Lung (tissue), 12 donors: ENCODE measurements around the gene CDC42SE2. TPM values are rescaled to one million over a fixed set of nuclear protein-coding genes. Genes with fewer than 3 reads are reported as not detected.
A peak's percentile ranks its signal among the peaks of the same experiment; 100 is the strongest.

Experiments used
- ATAC-seq: fragments of 200-7000 bp; cut with Tn5 transposase; one replicate; pipeline ENCODE4 v1.9.1; 2020; ENCODE audit warnings: moderate number of reproducible peaks; ENCODE audit not compliant: insufficient read depth, low FRiP score
- DNase-seq, 3 donors: peaks; one replicate each; pipeline ENCODE4 v3.0.0-alpha.2; 2013 to 2017
- H3K27ac ChIP-seq, 2 donors: one replicate each; pipeline ENCODE4 v1.5.1; 2013; ENCODE audit warnings: mild to moderate bottlenecking in 2 of 2, moderate library complexity in 2 of 2, control low read depth in 1 of 2, inconsistent platforms in 1 of 2, low read depth in 1 of 2, low read length in 1 of 2
- H3K27me3 ChIP-seq, 3 donors: one replicate each; pipeline ENCODE4 v1.5.1; 2013; ENCODE audit warnings: low read length in 2 of 3; ENCODE audit not compliant: control insufficient read depth in 3 of 3, insufficient read depth in 3 of 3
- H3K36me3 ChIP-seq, 4 donors: one replicate each; pipeline ENCODE4 v1.5.1; 2013; ENCODE audit warnings: low read length in 4 of 4, mild to moderate bottlenecking in 1 of 4, moderate library complexity in 1 of 4; ENCODE audit not compliant: control insufficient read depth in 4 of 4, insufficient read depth in 4 of 4
- H3K4me1 ChIP-seq, 5 donors: one replicate each; pipeline ENCODE4 v1.5.1; 2013; ENCODE audit warnings: low read length in 5 of 5, mild to moderate bottlenecking in 2 of 5, moderate library complexity in 1 of 5; ENCODE audit not compliant: control insufficient read depth in 5 of 5, insufficient read depth in 5 of 5
- H3K4me3 ChIP-seq: one replicate; pipeline ENCODE4 v1.5.1; 2013; ENCODE audit warnings: mild to moderate bottlenecking, control low read depth, moderate library complexity
- H3K9ac ChIP-seq, 2 donors: one replicate each; pipeline ENCODE4 v1.5.1; 2013; ENCODE audit warnings: low read length in 2 of 2, control low read depth in 1 of 2; ENCODE audit not compliant: insufficient read depth in 1 of 2
- H3K9me3 ChIP-seq, 4 donors: one replicate each; pipeline ENCODE4 v1.5.1; 2013; ENCODE audit warnings: low read length in 3 of 4, mild to moderate bottlenecking in 1 of 4, moderate library complexity in 1 of 4; ENCODE audit not compliant: control insufficient read depth in 4 of 4, insufficient read depth in 3 of 4
- CTCF ChIP-seq: IDR thresholded peaks from 2 replicates; pipeline ENCODE4 v1.5.1; 2012; ENCODE audit warnings: mild to moderate bottlenecking; ENCODE audit errors: control extremely low read depth, extremely low read depth
- WGBS, 2 donors: extraction: QIAGEN DNeasy Blood & Tissue Kit; methylation state at CpG; one replicate each; pipeline ENCODE4 v1.1.7; 2013; 5-methylcytosine and 5-hydroxymethylcytosine counted together
- polyA plus RNA-seq, 2 donors: library from polyadenylated mRNA; stranded (reverse); fragments of 200-250 nt; gene quantifications; one replicate each; pipeline ENCODE4 v1.2.1, GENCODE V29; 2013
- total RNA-seq, 2 donors: library from RNA; depleted of rRNA in 1 of 2; stranded (reverse); fragments of >200 nt in 1 of 2; gene quantifications; one replicate each; pipeline ENCODE4 v1.2.1, GENCODE V29; 2014 to 2021
- donor health status: control.
- donor health status: control.
- donor health status: Bipolar disorder and iron deficiency.
- donor health status: healthy.
- donor health status: DM: yes; HTN: yes; CAD: no.

Gene CDC42SE2
- total and polyA plus RNA-seq, 4 donors: 18.1 to 58.9 (median 28.4) TPM

GRCh38 chr5:131254741-131255140, 9.1 kb upstream of the CDC42SE2 start:
- ATAC-seq: no peak
- Histone ChIP-seq H3K4me1 (peaks cover 0 to 5% (median 0%) of the 10 kb centered on the region in 5 donors), H3K4me3 (no peak overlapping the region), H3K27me3 (no peaks in the 10 kb centered on the region), H3K9ac (no peak overlapping the region), H3K9me3 (no peaks in the 10 kb centered on the region), H3K36me3 (no peaks in the 10 kb centered on the region), H3K27ac (no peak overlapping the region)
- TF ChIP-seq CTCF: no peak
- no peak for DNase-seq
- 83 to 89% methylated on average over 2 of the region's 2 CpGs for WGBS, 2 donors

GRCh38 chr5:131256507-131256823, 7.4 kb upstream of the CDC42SE2 start:
- Histone ChIP-seq H3K36me3 (no peaks in the 10 kb centered on the region), H3K9ac (no peak overlapping the region), H3K27me3 (no peaks in the 10 kb centered on the region), H3K27ac (no peak overlapping the region), H3K4me3 (no peak overlapping the region), H3K9me3 (no peaks in the 10 kb centered on the region), H3K4me1 (peaks cover 0 to 5% (median 0%) of the 10 kb centered on the region in 5 donors)
- TF ChIP-seq CTCF: no peak
- 88% methylated on average over 2 of the region's 2 CpGs for WGBS, 2 donors
- ATAC-seq (no peak), DNase-seq (no peak)

- ATAC-seq (no peak), DNase-seq (no peak)
- Histone ChIP-seq H3K27me3 (no peaks in the 10 kb centered on the region), H3K4me3 (no peak overlapping the region), H3K4me1 (peaks cover 0 to 5% (median 3%) of the 10 kb centered on the region in 5 donors), H3K9me3 (no peaks in the 10 kb centered on the region), H3K9ac (no peak overlapping the region), H3K27ac (peak overlapping the region in 1 of 2 donors; percentile 53), H3K36me3 (no peaks in the 10 kb centered on the region)
- no peak for TF ChIP-seq CTCF
- 59 to 89% methylated on average over 2 of the region's 2 CpGs for WGBS, 2 donors
Measured at GRCh38 chr5:131258733-131259132, 5.1 kb upstream of the CDC42SE2 start.

- no peaks in the 10 kb centered on the region for H3K36me3 ChIP-seq
- H3K27ac ChIP-seq: no peak overlapping the region
- ATAC-seq (no peak), DNase-seq (no peak)
- no peak overlapping the region for H3K9ac ChIP-seq
- TF ChIP-seq CTCF: no peak
- no peaks in the 10 kb centered on the region for H3K9me3 ChIP-seq
- H3K4me3 ChIP-seq: no peak overlapping the region
- H3K4me1 ChIP-seq: peaks cover 0 to 5% (median 3%) of the 10 kb centered on the region in 5 donors
- no peaks in the 10 kb centered on the region for H3K27me3 ChIP-seq
Measured at GRCh38 chr5:131259326-131259725, 4.5 kb upstream of the CDC42SE2 start.
